Measurements from ENCODE around the gene ART5. TPM values are rescaled to one million over a fixed set of nuclear protein-coding genes. Genes with fewer than 3 reads are reported as not detected.
A peak's percentile ranks its signal among the peaks of the same experiment; 100 is the strongest.

ART5 gene
- total and polyA plus RNA-seq, 2 donors (not counting 1 experiment from before 2014, with no cell fraction given): 0.50 TPM; not detected in 1

DNA sequence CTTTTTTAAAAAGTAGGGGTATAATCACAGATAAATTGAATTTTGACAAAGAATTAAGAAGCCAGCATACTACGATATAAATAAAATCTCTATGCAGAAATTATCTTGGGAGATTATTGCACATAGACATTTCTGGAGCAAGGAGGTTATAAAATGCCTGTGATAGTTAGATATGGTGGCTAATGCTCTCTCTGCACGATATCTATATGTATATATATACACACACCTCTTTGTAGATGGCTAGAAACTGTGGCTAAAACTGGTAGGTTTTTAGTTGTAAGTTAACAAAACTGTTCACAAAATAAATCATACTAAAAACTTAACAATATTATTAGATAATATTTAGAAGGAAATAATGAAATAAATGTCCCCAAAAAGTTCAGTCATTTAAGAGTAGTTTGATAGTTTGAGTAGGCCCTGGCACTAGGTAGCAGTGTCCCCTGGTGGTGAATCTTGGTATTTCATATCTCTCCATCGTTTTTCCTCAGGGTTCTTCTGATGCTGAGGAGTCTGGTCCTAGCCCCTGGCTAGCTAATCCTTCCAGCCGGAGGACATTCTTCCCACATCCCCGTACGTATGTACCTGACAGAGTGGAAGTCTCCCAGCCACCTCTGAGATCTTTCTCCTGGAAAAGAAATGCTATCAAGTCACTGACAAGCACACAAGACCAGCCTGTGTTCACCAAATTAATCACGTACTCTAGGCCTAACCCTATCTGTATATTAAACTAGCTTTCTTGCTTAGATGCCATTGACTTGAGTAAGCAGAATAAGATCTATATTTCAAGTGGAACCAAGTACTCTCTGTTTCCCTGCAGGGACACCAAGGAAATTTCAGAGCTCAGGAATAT is 32.2 kb downstream of the ART5 start:
- H4K20me1 ChIP-seq (ENCODE audit: control insufficient read depth, extremely low read depth, insufficient read depth, low read length): no peaks in the 10 kb centered on the region
- TF ChIP-seq, protein P1, sequence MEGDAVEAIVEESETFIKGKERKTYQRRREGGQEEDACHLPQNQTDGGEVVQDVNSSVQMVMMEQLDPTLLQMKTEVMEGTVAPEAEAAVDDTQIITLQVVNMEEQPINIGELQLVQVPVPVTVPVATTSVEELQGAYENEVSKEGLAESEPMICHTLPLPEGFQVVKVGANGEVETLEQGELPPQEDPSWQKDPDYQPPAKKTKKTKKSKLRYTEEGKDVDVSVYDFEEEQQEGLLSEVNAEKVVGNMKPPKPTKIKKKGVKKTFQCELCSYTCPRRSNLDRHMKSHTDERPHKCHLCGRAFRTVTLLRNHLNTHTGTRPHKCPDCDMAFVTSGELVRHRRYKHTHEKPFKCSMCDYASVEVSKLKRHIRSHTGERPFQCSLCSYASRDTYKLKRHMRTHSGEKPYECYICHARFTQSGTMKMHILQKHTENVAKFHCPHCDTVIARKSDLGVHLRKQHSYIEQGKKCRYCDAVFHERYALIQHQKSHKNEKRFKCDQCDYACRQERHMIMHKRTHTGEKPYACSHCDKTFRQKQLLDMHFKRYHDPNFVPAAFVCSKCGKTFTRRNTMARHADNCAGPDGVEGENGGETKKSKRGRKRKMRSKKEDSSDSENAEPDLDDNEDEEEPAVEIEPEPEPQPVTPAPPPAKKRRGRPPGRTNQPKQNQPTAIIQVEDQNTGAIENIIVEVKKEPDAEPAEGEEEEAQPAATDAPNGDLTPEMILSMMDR (conservative IDR thresholded peaks at IDR 0.05 in 1 of 2, IDR thresholded peaks at IDR 0.05 in 1 of 2; ENCODE audit: low read depth in 1 of 2, low read length in 2 of 2): peak; percentile 88 to 90
- no peak for TF ChIP-seq EZH2 (IDR thresholded peaks at IDR 0.05; ENCODE audit: low read length, missing control alignments)
- H3K27ac ChIP-seq (ENCODE audit: insufficient read depth, low read length): no peak overlapping the region
- no peaks in the 10 kb centered on the region for H3K27me3 ChIP-seq (ENCODE audit: control insufficient read depth, insufficient read depth, low read length)
- no peak overlapping the region for H3K4me2 ChIP-seq (ENCODE audit: extremely low read depth, insufficient read depth, low read length)
- no peaks in the 10 kb centered on the region for H3K79me2 ChIP-seq (ENCODE audit: control insufficient read depth, insufficient read depth, low read length)
- no peaks in the 10 kb centered on the region for H3K36me3 ChIP-seq (ENCODE audit: control insufficient read depth, insufficient read depth, low read length)
- no peak overlapping the region for H3K4me3 ChIP-seq (replicated peaks in 1 of 4; ENCODE audit: control extremely low read depth in 1 of 4, insufficient read depth in 1 of 4, low read depth in 3 of 4, low read length in 4 of 4)
- H3K4me1 ChIP-seq (ENCODE audit: control insufficient read depth, extremely low read depth, insufficient read depth, low read length): no peaks in the 10 kb centered on the region
- no peak overlapping the region for H2AFZ ChIP-seq (ENCODE audit: low read length)
- peak in 1 of 2 donors; percentile 56 for DNase-seq (ENCODE audit: low read depth in 2 of 2)
- no peaks in the 10 kb centered on the region for H3K9me3 ChIP-seq (ENCODE audit: control insufficient read depth, insufficient read depth, low read depth, low read length)
- no peak overlapping the region for H3K9ac ChIP-seq (ENCODE audit: insufficient read depth, low read length)

DNA sequence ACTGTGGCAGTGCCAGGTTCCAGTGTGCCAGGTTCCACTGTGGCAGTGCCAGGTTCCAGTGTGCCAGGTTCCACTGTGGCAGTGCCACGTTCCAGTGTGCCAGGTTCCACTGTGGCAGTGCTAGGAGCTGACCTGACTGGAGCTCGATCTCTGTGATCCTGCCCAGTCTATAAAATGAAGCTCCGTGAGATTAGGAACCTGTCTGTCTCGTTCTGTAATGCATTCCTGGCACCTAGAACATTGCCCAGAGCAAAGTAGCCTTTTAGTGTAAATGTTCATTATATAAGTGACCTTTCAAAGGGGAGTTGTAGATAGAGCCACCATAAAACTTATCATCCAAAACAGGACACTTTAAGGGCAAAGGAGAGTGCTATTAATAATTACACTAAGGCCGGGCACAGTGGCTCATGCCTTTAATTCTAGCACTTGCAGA is 36.0 kb downstream of the ART5 start:
- no peaks in the 10 kb centered on the region for H3K36me3 ChIP-seq (ENCODE audit: control insufficient read depth, insufficient read depth, low read length)
- TF ChIP-seq, protein P1 (conservative IDR thresholded peaks at IDR 0.05 in 1 of 2, IDR thresholded peaks at IDR 0.05 in 1 of 2; ENCODE audit: low read depth in 1 of 2, low read length in 2 of 2): no peak
- TF ChIP-seq EZH2 (IDR thresholded peaks at IDR 0.05; ENCODE audit: low read length, missing control alignments): no peak
- no peaks in the 10 kb centered on the region for H3K9me3 ChIP-seq (ENCODE audit: control insufficient read depth, insufficient read depth, low read depth, low read length)
- H3K27ac ChIP-seq (ENCODE audit: insufficient read depth, low read length): no peak overlapping the region
- H4K20me1 ChIP-seq (ENCODE audit: control insufficient read depth, extremely low read depth, insufficient read depth, low read length): no peaks in the 10 kb centered on the region
- H3K9ac ChIP-seq (ENCODE audit: insufficient read depth, low read length): no peak overlapping the region
- H3K4me3 ChIP-seq (replicated peaks in 1 of 4; ENCODE audit: control extremely low read depth in 1 of 4, insufficient read depth in 1 of 4, low read depth in 3 of 4, low read length in 4 of 4): no peak overlapping the region
- peaks cover 2% of the 10 kb centered on the region for H3K27me3 ChIP-seq (ENCODE audit: control insufficient read depth, insufficient read depth, low read length)
- H3K4me1 ChIP-seq (ENCODE audit: control insufficient read depth, extremely low read depth, insufficient read depth, low read length): no peaks in the 10 kb centered on the region
- no peak overlapping the region for H3K4me2 ChIP-seq (ENCODE audit: extremely low read depth, insufficient read depth, low read length)
- no peak for DNase-seq (ENCODE audit: low read depth in 2 of 2)
- no peak overlapping the region for H2AFZ ChIP-seq (ENCODE audit: low read length)
- no peaks in the 10 kb centered on the region for H3K79me2 ChIP-seq (ENCODE audit: control insufficient read depth, insufficient read depth, low read length)

DNA sequence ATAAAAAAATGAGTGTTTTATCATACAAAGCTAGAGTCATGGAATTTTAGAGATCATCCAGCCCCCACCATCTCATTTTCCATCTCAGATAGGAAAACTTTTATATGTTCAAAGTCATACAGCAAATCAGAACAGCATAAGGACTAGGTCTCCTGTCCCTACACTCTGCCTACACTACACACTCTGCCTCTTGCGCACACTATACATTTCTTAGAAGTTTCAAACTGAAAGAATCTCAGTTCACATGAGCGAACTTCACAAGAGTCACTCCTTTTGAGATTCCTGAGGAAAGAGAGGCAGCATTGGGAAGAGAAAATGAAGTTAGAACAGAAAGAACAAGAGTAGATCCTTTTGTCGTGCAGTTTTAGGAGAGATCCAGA is 36.5 kb downstream of the ART5 start:
- Histone ChIP-seq H3K36me3 (ENCODE audit: control insufficient read depth, insufficient read depth, low read length) (no peaks in the 10 kb centered on the region), H3K27me3 (ENCODE audit: control insufficient read depth, insufficient read depth, low read length) (peaks cover 2% of the 10 kb centered on the region), H3K4me1 (ENCODE audit: control insufficient read depth, extremely low read depth, insufficient read depth, low read length) (no peaks in the 10 kb centered on the region), H3K79me2 (ENCODE audit: control insufficient read depth, insufficient read depth, low read length) (no peaks in the 10 kb centered on the region), H4K20me1 (ENCODE audit: control insufficient read depth, extremely low read depth, insufficient read depth, low read length) (no peaks in the 10 kb centered on the region), H2AFZ (ENCODE audit: low read length) (no peak overlapping the region), H3K9ac (ENCODE audit: insufficient read depth, low read length) (no peak overlapping the region), H3K4me2 (ENCODE audit: extremely low read depth, insufficient read depth, low read length) (no peak overlapping the region), H3K27ac (ENCODE audit: insufficient read depth, low read length) (no peak overlapping the region), H3K4me3 (replicated peaks in 1 of 4; ENCODE audit: control extremely low read depth in 1 of 4, insufficient read depth in 1 of 4, low read depth in 3 of 4, low read length in 4 of 4) (no peak overlapping the region), H3K9me3 (ENCODE audit: control insufficient read depth, insufficient read depth, low read depth, low read length) (no peaks in the 10 kb centered on the region)
- TF ChIP-seq, protein P1 (conservative IDR thresholded peaks at IDR 0.05 in 1 of 2, IDR thresholded peaks at IDR 0.05 in 1 of 2; ENCODE audit: low read depth in 1 of 2, low read length in 2 of 2): no peak
- TF ChIP-seq EZH2 (IDR thresholded peaks at IDR 0.05; ENCODE audit: low read length, missing control alignments): no peak
- DNase-seq (ENCODE audit: low read depth in 2 of 2): no peak

Data from fibroblast of lung (primary cell).